ENCODE measurements around the gene LRRC74A.

- no peak for TF ChIP-seq CTCF (IDR thresholded peaks at IDR 0.05; ENCODE audit: low read length)
- TF ChIP-seq EZH2 (optimal IDR thresholded peaks at IDR 0.05; ENCODE audit: low read depth, low read length), result no peak
These were observed 90.0 kb downstream of the LRRC74A start for GRCh38 chr14:76916040-76916715.

All from MM.1S (cell line).